Measurements from ENCODE around the gene CNKSR1. TPM values are rescaled to one million over a fixed set of nuclear protein-coding genes. Genes with fewer than 3 reads are reported as not detected.

CNKSR1 gene
- total and polyA plus RNA-seq, 2 of the 13 experiments (the other 11 are each of a cell fraction or from before 2014, with no cell fraction given) = 3.4 to 8.9 TPM

- TF ChIP-seq DMAP1 (CRISPR knock-in tag; IDR thresholded peaks at IDR 0.05) = peak; percentile 73; the same call in 1 of the 2 replicates
- no peak for TF ChIP-seq PBX2 (CRISPR knock-in tag; IDR thresholded peaks at IDR 0.05)
- TF ChIP-seq ZNF674 (CRISPR knock-in tag; IDR thresholded peaks at IDR 0.05; ENCODE audit: low read depth) = no peak
- TF ChIP-seq GTF2F1 (IDR thresholded peaks at IDR 0.05; ENCODE audit: low read length) = no peak
- peak; percentile 28; the same call in 1 of the 2 replicates for TF ChIP-seq MEF2D (CRISPR knock-in tag; IDR thresholded peaks at IDR 0.05)
- TF ChIP-seq THYN1 (CRISPR knock-in tag; IDR thresholded peaks at IDR 0.05; ENCODE audit: borderline replicate concordance, low read depth) = no peak
- no peak for TF ChIP-seq RERE (CRISPR knock-in tag; IDR thresholded peaks at IDR 0.05; ENCODE audit: low read depth)
- TF ChIP-seq ZNF543 (CRISPR knock-in tag; IDR thresholded peaks at IDR 0.05) = peak; percentile 75; the same call in 1 of the 2 replicates
- 0 out of 2 replicates have a peak, but pooled peaks have one; percentile 14 for TF ChIP-seq MXD3 (CRISPR knock-in tag; IDR thresholded peaks at IDR 0.05)
- TF ChIP-seq GABPA (IDR thresholded peaks at IDR 0.05; ENCODE audit: low read depth, low read length) = no peak
- TF ChIP-seq GABPA (CRISPR knock-in tag; IDR thresholded peaks at IDR 0.05; ENCODE audit: low read depth) = 0 out of 2 replicates have a peak, but pooled peaks have one; percentile 41
- no peak for TF ChIP-seq PAF1 (CRISPR knock-in tag; IDR thresholded peaks at IDR 0.05)
- TF ChIP-seq PHF5A (CRISPR knock-in tag; IDR thresholded peaks at IDR 0.05; ENCODE audit: low read depth, unreplicated experiment) = peak; percentile 23
- no peak for TF ChIP-seq ZNF646 (CRISPR knock-in tag; IDR thresholded peaks at IDR 0.05)
- TF ChIP-seq ZFP37 (CRISPR knock-in tag; IDR thresholded peaks at IDR 0.05; ENCODE audit: borderline replicate concordance) = no peak
- no peak for TF ChIP-seq ZNF121 (CRISPR knock-in tag; IDR thresholded peaks at IDR 0.05)
- no peak for TF ChIP-seq PITX1 (CRISPR knock-in tag; IDR thresholded peaks at IDR 0.05)
Observed at GRCh38 chr1:26233903-26234643, 56.8 kb downstream of the CNKSR1 start, which contains the start of gene CEP85 (continued).

Measured in HepG2 (cell line).